Activated T-helper 1 cell treated with anti-CD3 and anti-CD28 coated beads, Interleukin-12 subunit alpha, Interleukin-12 subunit beta, Interleukin-2, Interleukin-4 antibody, amounts not matched to agents 30 ng/mL and 10 ng/mL and 1 ng/mL, durations not matched to agents 14 hours and 24 hours and 36 hours (primary cell): Measurements from ENCODE around the gene HSPB6. TPM values are rescaled to one million over a fixed set of nuclear protein-coding genes. Genes with fewer than 3 reads are reported as not detected.

ENCODE experiments used
- DNase-seq: peaks from one replicate; pipeline ENCODE4 v3.0.0; 2021; ENCODE audit warnings: low spot score
- H3K27ac Mint-ChIP-seq: one replicate; pipeline ENCODE4 v1.8.0; 2021; ENCODE audit warnings: mild to moderate bottlenecking, mixed read lengths
- H3K27me3 Mint-ChIP-seq: one replicate; pipeline ENCODE4 v1.8.0; 2022; ENCODE audit warnings: mild to moderate bottlenecking, moderate library complexity, mixed read lengths; ENCODE audit not compliant: insufficient read depth
- H3K36me3 Mint-ChIP-seq: one replicate; pipeline ENCODE4 v1.8.0; 2021; ENCODE audit warnings: low read depth, mixed read lengths
- H3K4me1 Mint-ChIP-seq: one replicate; pipeline ENCODE4 v1.8.0; 2021; ENCODE audit warnings: low read depth, mixed read lengths
- H3K4me3 Mint-ChIP-seq: one replicate; pipeline ENCODE4 v1.8.0; 2021; ENCODE audit warnings: mild to moderate bottlenecking, moderate library complexity, mixed read lengths
- H3K9me3 Mint-ChIP-seq: one replicate; pipeline ENCODE4 v1.8.0; 2021; ENCODE audit warnings: mixed read lengths
- intact Hi-C: fragments of 100-400 bp; cut with micrococcal nuclease; formaldehyde crosslinking; loops from one replicate; pipeline ENCODE4 v1.15.1; 2024
- total RNA-seq: library from RNA; stranded (reverse); gene quantifications from 2 replicates; pipeline ENCODE4 v1.2.3, GENCODE V29; 2022

The HSPB6 gene
- total RNA-seq, 1 donor from 2014 or later = not detected

- intact Hi-C loops = no loop called here
- no peak overlapping the region for H3K4me3 Mint-ChIP-seq
- H3K36me3 Mint-ChIP-seq = no peaks in the 10 kb centered on the region
- no peak overlapping the region for H3K27ac Mint-ChIP-seq
- peaks cover 7% of the 10 kb centered on the region for H3K27me3 Mint-ChIP-seq
- no peaks in the 10 kb centered on the region for H3K4me1 Mint-ChIP-seq
- H3K9me3 Mint-ChIP-seq = no peaks in the 10 kb centered on the region
- DNase-seq = no peak
Measured at GRCh38 chr19:35790981-35791813, 34.4 kb upstream of the HSPB6 start.

- H3K36me3 Mint-ChIP-seq = peaks cover 2% of the 10 kb centered on the region
- H3K4me1 Mint-ChIP-seq = no peaks in the 10 kb centered on the region
- H3K27ac Mint-ChIP-seq = no peak overlapping the region
- peaks cover under 1% of the 10 kb centered on the region for H3K27me3 Mint-ChIP-seq
- H3K4me3 Mint-ChIP-seq = no peak overlapping the region
- H3K9me3 Mint-ChIP-seq = no peaks in the 10 kb centered on the region
- DNase-seq = no peak
- intact Hi-C loops = no loop called here
Measured at GRCh38 chr19:35789978-35790944, 33.4 kb upstream of the HSPB6 start.

GRCh38 chr19:35789195-35789977 lies 32.6 kb upstream of the HSPB6 start:
- DNase-seq = no peak
- Mint-ChIP-seq H3K4me1 (no peaks in the 10 kb centered on the region), H3K27ac (no peak overlapping the region), H3K9me3 (no peaks in the 10 kb centered on the region), H3K4me3 (no peak overlapping the region), H3K27me3 (no peaks in the 10 kb centered on the region), H3K36me3 (peaks cover 2% of the 10 kb centered on the region)
- intact Hi-C loops = no loop called here

GRCh38 chr19:35788205-35788960 lies 31.6 kb upstream of the HSPB6 start:
- no peaks in the 10 kb centered on the region for H3K4me1 Mint-ChIP-seq
- no peaks in the 10 kb centered on the region for H3K27me3 Mint-ChIP-seq
- H3K36me3 Mint-ChIP-seq = peaks cover 4% of the 10 kb centered on the region
- no peaks in the 10 kb centered on the region for H3K9me3 Mint-ChIP-seq
- H3K27ac Mint-ChIP-seq = no peak overlapping the region
- no peak overlapping the region for H3K4me3 Mint-ChIP-seq
- no peak for DNase-seq
- intact Hi-C loops = no loop called here

- H3K27ac Mint-ChIP-seq = no peak overlapping the region
- intact Hi-C loops = no loop called here
- peaks cover 7% of the 10 kb centered on the region for H3K36me3 Mint-ChIP-seq
- H3K4me3 Mint-ChIP-seq = no peak overlapping the region
- no peaks in the 10 kb centered on the region for H3K9me3 Mint-ChIP-seq
- H3K4me1 Mint-ChIP-seq = no peaks in the 10 kb centered on the region
- no peak for DNase-seq
- no peaks in the 10 kb centered on the region for H3K27me3 Mint-ChIP-seq
Measured at GRCh38 chr19:35787227-35787799, 30.5 kb upstream of the HSPB6 start.

GRCh38 chr19:35786299-35787160 lies 29.7 kb upstream of the HSPB6 start:
- no peak for DNase-seq
- Mint-ChIP-seq H3K36me3 (peaks cover 7% of the 10 kb centered on the region), H3K4me1 (no peaks in the 10 kb centered on the region), H3K9me3 (no peaks in the 10 kb centered on the region), H3K27ac (no peak overlapping the region), H3K27me3 (no peaks in the 10 kb centered on the region), H3K4me3 (no peak overlapping the region)
- intact Hi-C loops = no loop called here

GRCh38 chr19:35785339-35785627 lies 28.5 kb upstream of the HSPB6 start:
- no peaks in the 10 kb centered on the region for H3K4me1 Mint-ChIP-seq
- H3K4me3 Mint-ChIP-seq = no peak overlapping the region
- H3K27ac Mint-ChIP-seq = no peak overlapping the region
- H3K9me3 Mint-ChIP-seq = no peaks in the 10 kb centered on the region
- H3K36me3 Mint-ChIP-seq = peaks cover 7% of the 10 kb centered on the region
- intact Hi-C loops = no loop called here
- no peak for DNase-seq
- H3K27me3 Mint-ChIP-seq = no peaks in the 10 kb centered on the region

- intact Hi-C loops = no loop called here
- H3K27ac Mint-ChIP-seq = no peak overlapping the region
- H3K4me3 Mint-ChIP-seq = no peak overlapping the region
- H3K9me3 Mint-ChIP-seq = no peaks in the 10 kb centered on the region
- no peaks in the 10 kb centered on the region for H3K27me3 Mint-ChIP-seq
- no peaks in the 10 kb centered on the region for H3K4me1 Mint-ChIP-seq
- H3K36me3 Mint-ChIP-seq = peaks cover 7% of the 10 kb centered on the region
- DNase-seq = no peak
Measured at GRCh38 chr19:35784503-35785338, 27.9 kb upstream of the HSPB6 start.

- no peak for DNase-seq
- H3K4me1 Mint-ChIP-seq = no peaks in the 10 kb centered on the region
Measured at GRCh38 chr19:35783469-35784434, 26.9 kb upstream of the HSPB6 start.

GRCh38 chr19:35782589-35782988 lies 25.8 kb upstream of the HSPB6 start:
- Mint-ChIP-seq H3K9me3 (no peaks in the 10 kb centered on the region), H3K4me1 (peaks cover 4% of the 10 kb centered on the region), H3K36me3 (peaks cover 9% of the 10 kb centered on the region), H3K27me3 (no peaks in the 10 kb centered on the region), H3K27ac (no peak overlapping the region), H3K4me3 (no peak overlapping the region)
- no peak for DNase-seq
- intact Hi-C loops = no loop called here

More at GRCh38 chr19:35783469-35784434, 26.9 kb upstream of the HSPB6 start:
- Mint-ChIP-seq H3K27me3 (no peaks in the 10 kb centered on the region), H3K36me3 (peaks cover 7% of the 10 kb centered on the region), H3K27ac (no peak overlapping the region), H3K4me3 (no peak overlapping the region), H3K9me3 (no peaks in the 10 kb centered on the region)
- intact Hi-C loops = no loop called here
